ENCODE results near the gene KIR3DL2.
"Not testable (repeated sequence)": the region's sequence is repeated elsewhere in the genome, so short reads cannot be mapped to it uniquely, and the experiment has no call there.

DNA sequence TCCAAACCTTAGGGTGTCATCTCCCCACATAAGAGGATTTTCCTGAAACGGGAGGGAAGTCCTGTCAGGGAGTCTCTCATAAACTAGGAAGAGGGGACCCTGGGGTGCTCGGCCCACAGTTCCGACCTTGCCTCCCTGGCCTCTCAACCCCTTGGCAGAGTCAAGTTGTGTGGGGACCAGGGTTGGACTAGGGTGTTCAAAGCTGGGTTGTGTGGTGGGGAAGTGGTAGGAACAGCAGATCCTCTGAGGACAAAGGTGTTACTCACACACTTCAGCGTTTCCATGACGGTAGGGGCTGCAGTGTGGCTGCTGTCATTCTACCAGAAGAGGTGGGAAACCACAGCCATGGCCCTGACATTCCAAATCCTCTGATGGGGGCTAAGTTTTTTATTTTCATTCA lies 15.1 kb upstream of the KIR3DL2 start:
- TF ChIP-seq, protein P1, sequence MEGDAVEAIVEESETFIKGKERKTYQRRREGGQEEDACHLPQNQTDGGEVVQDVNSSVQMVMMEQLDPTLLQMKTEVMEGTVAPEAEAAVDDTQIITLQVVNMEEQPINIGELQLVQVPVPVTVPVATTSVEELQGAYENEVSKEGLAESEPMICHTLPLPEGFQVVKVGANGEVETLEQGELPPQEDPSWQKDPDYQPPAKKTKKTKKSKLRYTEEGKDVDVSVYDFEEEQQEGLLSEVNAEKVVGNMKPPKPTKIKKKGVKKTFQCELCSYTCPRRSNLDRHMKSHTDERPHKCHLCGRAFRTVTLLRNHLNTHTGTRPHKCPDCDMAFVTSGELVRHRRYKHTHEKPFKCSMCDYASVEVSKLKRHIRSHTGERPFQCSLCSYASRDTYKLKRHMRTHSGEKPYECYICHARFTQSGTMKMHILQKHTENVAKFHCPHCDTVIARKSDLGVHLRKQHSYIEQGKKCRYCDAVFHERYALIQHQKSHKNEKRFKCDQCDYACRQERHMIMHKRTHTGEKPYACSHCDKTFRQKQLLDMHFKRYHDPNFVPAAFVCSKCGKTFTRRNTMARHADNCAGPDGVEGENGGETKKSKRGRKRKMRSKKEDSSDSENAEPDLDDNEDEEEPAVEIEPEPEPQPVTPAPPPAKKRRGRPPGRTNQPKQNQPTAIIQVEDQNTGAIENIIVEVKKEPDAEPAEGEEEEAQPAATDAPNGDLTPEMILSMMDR (IDR thresholded peaks at IDR 0.05) = not testable (repeated sequence)
- TF ChIP-seq POLR2A (IDR thresholded peaks at IDR 0.05); POLR2AphosphoS5 (IDR thresholded peaks at IDR 0.05; ENCODE audit: insufficient read depth in 1 of 2, low read depth in 1 of 2): not testable (repeated sequence)
